OCI-LY3 (cell line): Measurements from ENCODE around the gene NDUFAB1.
A peak's percentile ranks its signal among the peaks of the same experiment; 100 is the strongest.
"Not testable (repeated sequence)": the region's sequence is repeated elsewhere in the genome, so short reads cannot be mapped to it uniquely, and the experiment has no call there.

Experiments used
- H2AFZ ChIP-seq: fragments of 200-600, 300-600 bp; shearing (Covaris generic); 2 replicates; pipeline ENCODE4 v1.6.0; 2014; ENCODE audit warnings: antibody characterized with exemption, low read depth, low read length
- H3K27ac ChIP-seq: fragments of 200-600, 300-600 bp; sonication (generic); 2 replicates; pipeline ENCODE4 v1.5.1; 2014; ENCODE audit warnings: mild to moderate bottlenecking, low read length, moderate library complexity, mixed read lengths
- H3K27me3 ChIP-seq: fragments of 200-600, 300-600 bp; sonication (generic); 2 replicates; pipeline ENCODE4 v1.6.1; 2014; ENCODE audit warnings: low read depth, low read length, mixed read lengths
- H3K36me3 ChIP-seq: fragments of 200-600, 300-600 bp; sonication (generic); replicated peaks from 2 replicates; pipeline ENCODE3; 2014; ENCODE audit warnings: low read depth, low read length, mixed read lengths
- H3K4me1 ChIP-seq: fragments of 300-600, 200-600 bp; sonication (generic); 2 replicates; pipeline ENCODE4 v1.6.1; 2014; ENCODE audit warnings: low read length, mixed read lengths
- H3K4me2 ChIP-seq: fragments of 200-600, 300-600 bp; sonication (generic); 2 replicates; pipeline ENCODE4 v1.6.1; 2014; ENCODE audit warnings: low read length, mixed read lengths
- H3K4me3 ChIP-seq: fragments of 300-600, 200-600 bp; sonication (generic); 2 replicates; pipeline ENCODE4 v1.5.1; 2014; ENCODE audit warnings: antibody characterized with exemption, mild to moderate bottlenecking, low read length, moderate library complexity
- H3K79me2 ChIP-seq: fragments of 300-600, 200-600 bp; shearing (Covaris generic); 2 replicates; pipeline ENCODE4 v1.6.1; 2014; ENCODE audit warnings: mild to moderate bottlenecking, low read length, mixed read lengths
- H3K9ac ChIP-seq: fragments of 300-600, 200-600 bp; shearing (Covaris generic); 2 replicates; pipeline ENCODE4 v1.6.0; 2014; ENCODE audit warnings: mild to moderate bottlenecking, low read length, moderate library complexity
- H3K9me3 ChIP-seq: fragments of 200-600, 300-600 bp; shearing (Covaris generic); 2 replicates; pipeline ENCODE4 v1.6.1; 2014; ENCODE audit warnings: low read length, mixed read lengths; ENCODE audit not compliant: insufficient read depth
- H4K20me1 ChIP-seq: fragments of 200-600, 300-600 bp; sonication (generic); 2 replicates; pipeline ENCODE4 v1.6.1; 2016; ENCODE audit warnings: low read length, mixed read lengths; ENCODE audit not compliant: insufficient read depth
- EZH2phosphoT487 ChIP-seq: fragments of 200-600 bp; shearing (Covaris generic); IDR thresholded peaks from 2 replicates; pipeline ENCODE4 v1.6.1; 2018; ENCODE audit warnings: antibody characterized with exemption, mixed run types, low read depth
- TF ChIP-seq, protein P1 (sequence below): fragments of 200-600, 300-600 bp; sonication (generic); IDR thresholded peaks from 2 replicates; pipeline ENCODE4 v1.5.1; 2014; ENCODE audit warnings: antibody characterized with exemption, low read length, low read depth

NDUFAB1 gene

DNA sequence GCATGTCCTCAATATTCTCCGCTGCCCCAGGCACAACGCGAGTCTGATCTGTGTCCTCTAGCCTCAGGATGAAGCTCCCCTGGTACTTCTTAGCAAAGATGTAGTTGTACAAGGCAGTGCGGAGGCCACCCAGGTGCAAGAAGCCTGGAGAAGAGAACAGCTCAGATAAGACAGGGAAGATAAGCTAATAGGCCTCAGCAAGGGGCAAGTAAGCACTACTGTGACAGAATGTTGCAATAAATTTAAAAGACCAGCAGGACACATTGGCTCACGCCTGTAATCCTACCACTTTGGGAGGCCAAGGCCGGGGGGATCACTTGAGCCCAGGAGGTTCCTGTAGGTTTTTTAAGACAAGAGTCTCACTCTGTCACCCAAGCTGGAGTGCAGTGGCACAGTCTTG lies 44.0 kb downstream of the NDUFAB1 start:
- Histone ChIP-seq H3K27ac (no peak overlapping the region), H3K9ac (no peak overlapping the region), H3K9me3 (no peaks in the 10 kb centered on the region), H2AFZ (no peak overlapping the region), H3K36me3 (peaks cover 44% of the 10 kb centered on the region), H4K20me1 (no peaks in the 10 kb centered on the region), H3K79me2 (peaks cover 38% of the 10 kb centered on the region), H3K4me3 (no peak overlapping the region), H3K4me2 (no peak overlapping the region), H3K4me1 (peaks cover 14% of the 10 kb centered on the region), H3K27me3 (no peaks in the 10 kb centered on the region)
- TF ChIP-seq, protein P1, sequence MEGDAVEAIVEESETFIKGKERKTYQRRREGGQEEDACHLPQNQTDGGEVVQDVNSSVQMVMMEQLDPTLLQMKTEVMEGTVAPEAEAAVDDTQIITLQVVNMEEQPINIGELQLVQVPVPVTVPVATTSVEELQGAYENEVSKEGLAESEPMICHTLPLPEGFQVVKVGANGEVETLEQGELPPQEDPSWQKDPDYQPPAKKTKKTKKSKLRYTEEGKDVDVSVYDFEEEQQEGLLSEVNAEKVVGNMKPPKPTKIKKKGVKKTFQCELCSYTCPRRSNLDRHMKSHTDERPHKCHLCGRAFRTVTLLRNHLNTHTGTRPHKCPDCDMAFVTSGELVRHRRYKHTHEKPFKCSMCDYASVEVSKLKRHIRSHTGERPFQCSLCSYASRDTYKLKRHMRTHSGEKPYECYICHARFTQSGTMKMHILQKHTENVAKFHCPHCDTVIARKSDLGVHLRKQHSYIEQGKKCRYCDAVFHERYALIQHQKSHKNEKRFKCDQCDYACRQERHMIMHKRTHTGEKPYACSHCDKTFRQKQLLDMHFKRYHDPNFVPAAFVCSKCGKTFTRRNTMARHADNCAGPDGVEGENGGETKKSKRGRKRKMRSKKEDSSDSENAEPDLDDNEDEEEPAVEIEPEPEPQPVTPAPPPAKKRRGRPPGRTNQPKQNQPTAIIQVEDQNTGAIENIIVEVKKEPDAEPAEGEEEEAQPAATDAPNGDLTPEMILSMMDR = no peak
- TF ChIP-seq EZH2phosphoT487 = no peak

DNA sequence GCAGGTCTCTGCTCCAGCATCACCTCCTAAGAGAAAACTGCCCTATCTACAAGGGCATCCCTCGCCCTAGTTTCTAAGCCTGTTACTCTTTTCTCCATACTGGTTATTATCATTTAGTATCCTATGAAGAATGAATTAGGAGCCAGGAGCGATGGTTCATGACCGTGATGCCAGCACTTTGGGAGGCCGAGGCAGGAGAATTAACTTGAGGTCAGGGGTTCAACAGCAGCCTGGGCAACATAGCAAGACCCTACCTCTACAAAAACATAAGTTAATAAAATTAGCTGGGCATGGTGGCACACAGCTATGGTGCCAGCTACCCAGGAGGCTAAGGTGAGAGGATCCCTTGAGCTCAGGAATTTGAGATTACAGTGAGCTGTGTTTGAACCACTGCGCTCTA lies 46.2 kb downstream of the NDUFAB1 start:
- Histone ChIP-seq H3K79me2 (peaks cover 32% of the 10 kb centered on the region), H2AFZ (no peak overlapping the region), H3K36me3 (peaks cover 57% of the 10 kb centered on the region), H3K27me3 (no peaks in the 10 kb centered on the region), H3K4me2 (no peak overlapping the region), H3K27ac (no peak overlapping the region), H4K20me1 (no peaks in the 10 kb centered on the region), H3K9me3 (no peaks in the 10 kb centered on the region), H3K9ac (no peak overlapping the region), H3K4me1 (peaks cover 29% of the 10 kb centered on the region), H3K4me3 (no peak overlapping the region)
- no peak for TF ChIP-seq EZH2phosphoT487
- TF ChIP-seq, protein P1 = no peak

DNA sequence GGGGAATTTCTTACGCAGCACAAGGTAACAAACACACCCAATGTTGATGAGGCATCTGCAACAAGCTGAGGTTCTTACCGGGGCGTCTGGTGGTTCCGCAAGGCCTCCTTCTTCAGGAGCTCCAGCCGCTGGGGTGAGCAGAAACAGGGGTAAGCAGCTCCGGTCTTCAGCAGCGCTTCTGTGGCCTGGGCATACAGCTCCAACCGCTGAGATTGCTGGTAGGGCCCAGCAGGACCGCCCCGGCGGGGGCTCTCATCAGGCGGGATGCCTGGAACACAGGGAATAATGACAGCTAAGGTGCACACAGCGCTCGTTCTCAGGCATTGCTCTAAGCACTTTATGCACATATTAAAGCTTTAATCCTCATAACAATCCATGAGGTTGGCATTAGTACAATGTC lies 51.7 kb downstream of the NDUFAB1 start:
- H3K4me3 ChIP-seq = no peak overlapping the region
- peaks cover 43% of the 10 kb centered on the region for H3K4me1 ChIP-seq
- peak overlapping the region; percentile 28; the same call in 1 of the 2 replicates for H3K9ac ChIP-seq
- H2AFZ ChIP-seq = no peak overlapping the region
- peaks cover 45% of the 10 kb centered on the region for H3K36me3 ChIP-seq
- no peaks in the 10 kb centered on the region for H3K27me3 ChIP-seq
- H3K9me3 ChIP-seq = no peaks in the 10 kb centered on the region
- no peak for TF ChIP-seq EZH2phosphoT487
- TF ChIP-seq, protein P1 = no peak
- peak overlapping the region; percentile 27 for H3K4me2 ChIP-seq
- H4K20me1 ChIP-seq = no peaks in the 10 kb centered on the region
- peak overlapping the region; percentile 70 for H3K27ac ChIP-seq
- H3K79me2 ChIP-seq = peaks cover 15% of the 10 kb centered on the region

DNA sequence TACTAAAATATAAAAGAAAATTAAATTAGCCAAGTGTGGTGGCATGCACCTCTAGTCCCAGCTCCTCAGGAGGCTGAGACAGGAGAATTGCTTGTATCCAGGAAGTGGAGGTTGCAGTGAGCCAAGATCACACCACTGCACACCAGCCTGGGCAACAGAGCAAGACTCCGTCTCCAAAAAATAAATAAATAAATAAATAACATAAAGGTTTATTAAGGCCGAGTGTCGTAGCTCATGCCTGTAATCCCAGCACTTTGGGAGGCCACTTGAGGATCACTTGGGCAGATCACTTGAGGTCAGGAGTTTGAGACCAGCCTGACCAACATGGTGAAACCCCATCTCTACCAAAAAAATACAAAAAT lies 55.3 kb downstream of the NDUFAB1 start:
- H3K9me3 ChIP-seq, H3K9ac ChIP-seq, H2AFZ ChIP-seq, H3K79me2 ChIP-seq, H3K27ac ChIP-seq, H4K20me1 ChIP-seq, H3K27me3 ChIP-seq, H3K4me3 ChIP-seq, H3K4me2 ChIP-seq: not testable (repeated sequence)
- peaks cover 35% of the 10 kb centered on the region for H3K36me3 ChIP-seq
- peaks cover 23% of the 10 kb centered on the region for H3K4me1 ChIP-seq
